Uterus (tissue), 2 donors: Measurements from ENCODE around the gene DNM1.

Experiments used
- CTCF ChIP-seq, 4 experiments: fragments of 200-600 bp in 2 of 4; fragments of 450-650 bp in 2 of 4; sonication (generic) in 2 of 4; IDR thresholded peaks; one replicate each; pipeline ENCODE4 v1.5.1; 2016 to 2019; ENCODE audit warnings: antibody characterized with exemption in 4 of 4, mild to moderate bottlenecking in 2 of 4, moderate library complexity in 1 of 4
- POLR2A ChIP-seq, 2 donors: fragments of 450-650 bp; IDR thresholded peaks; one replicate each; pipeline ENCODE4 v1.6.1; 2016; ENCODE audit warnings: antibody characterized with exemption in 2 of 2, mild to moderate bottlenecking in 1 of 2, moderate library complexity in 1 of 2

- TF ChIP-seq CTCF (IDR thresholded peaks at IDR 0.05) (no peak), POLR2A (IDR thresholded peaks at IDR 0.05) (no peak)
These were observed 38.8 kb upstream of the DNM1 start for GRCh38 chr9:128164307-128164885.
